Left lung (tissue), 10 donors: ENCODE data around the gene SSPN. TPM values are rescaled to one million over a fixed set of nuclear protein-coding genes. Genes with fewer than 3 reads are reported as not detected.

Experiments used
- ATAC-seq: fragments of 200-7000 bp; cut with Tn5 transposase; one replicate; pipeline ENCODE4 v1.9.1; 2020; ENCODE audit warnings: moderate library complexity
- DNase-seq, 4 donors: peaks; one replicate each; pipeline ENCODE4 v3.0.0-alpha.2; 2013 to 2020
- H3K27ac ChIP-seq, 2 donors: fragments of 200-600 bp; sonication (generic) in 1 of 2; one replicate each; pipeline versions ENCODE4 v1.5.0 to v1.8.0; 2020 to 2021
- H3K27me3 ChIP-seq, 2 donors: fragments of 200-600 bp; sonication (generic) in 1 of 2; one replicate each; pipeline versions ENCODE4 v1.5.0 to v1.8.0; 2020 to 2021
- H3K36me3 ChIP-seq, 2 donors: fragments of 200-600 bp; sonication (generic) in 1 of 2; one replicate each; pipeline versions ENCODE4 v1.5.0 to v1.8.0; 2020 to 2021
- H3K4me1 ChIP-seq, 2 donors: fragments of 200-600 bp; one replicate each; pipeline ENCODE4 v1.8.0; 2021
- H3K4me3 ChIP-seq, 2 donors: fragments of 200-600 bp; sonication (generic) in 1 of 2; one replicate each; pipeline versions ENCODE4 v1.5.0 to v1.8.0; 2020 to 2021; ENCODE audit warnings: mild to moderate bottlenecking in 1 of 2
- H3K9me3 ChIP-seq, 2 donors: fragments of 200-600 bp; sonication (generic) in 1 of 2; one replicate each; pipeline versions ENCODE4 v1.5.0 to v1.8.0; 2020 to 2021
- intact Hi-C, 2 donors: fragments of 100-400 bp; cut with DNase I; formaldehyde crosslinking; loops; one replicate each; pipeline versions ENCODE4 v1.11.2 to v1.14.2; 2022
- polyA plus RNA-seq, 6 donors: library from polyadenylated mRNA; unstranded; fragments of 120-200 nt; gene quantifications; one replicate each; pipeline ENCODE4 v1.2.1, GENCODE V29; 2013; ENCODE audit not compliant: insufficient read length in 6 of 6
- total RNA-seq, 2 donors: library from RNA; stranded (reverse); fragmentation: NEBNext Ultra II Directional; extraction: Animal tissue kit (Norgen Biotek cat#: 25700); gene quantifications; one replicate each; pipeline ENCODE4 v1.2.1, GENCODE V29; 2021
- TF ChIP-seq, protein P1 (sequence below), 2 donors: fragments of 200-600 bp; sonication (generic) in 1 of 2; IDR thresholded peaks; one replicate each; pipeline versions ENCODE4 v1.5.0 to v1.8.0; 2021; ENCODE audit warnings: antibody characterized with exemption in 2 of 2
- donor health status: DM: no; HTN: yes; CAD: no.
- donor health status: DM: no; HTN: no; CAD: no.

The SSPN gene
- total and polyA plus RNA-seq, 8 donors, result 6.9 to 18.6 (median 14.7) TPM

DNA sequence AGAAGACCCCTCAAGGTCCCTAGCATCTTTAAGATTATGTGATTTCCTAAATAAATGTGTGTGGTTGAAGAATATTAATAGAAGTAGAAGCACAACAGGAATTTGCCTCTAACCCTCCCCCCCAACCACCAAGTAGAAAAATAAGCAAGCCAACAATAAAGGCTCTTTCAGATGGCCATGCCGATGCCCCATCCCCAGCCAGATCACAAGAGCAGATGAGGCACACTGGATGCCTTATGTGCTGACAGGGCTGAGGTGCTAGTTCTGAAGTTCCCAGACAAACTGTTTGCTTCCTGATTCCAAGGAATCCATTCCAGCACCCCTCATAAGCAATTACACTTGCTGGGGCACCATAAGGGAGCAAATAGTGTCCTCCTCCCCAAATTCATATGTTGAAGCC is 90.0 kb downstream of the SSPN start:
- TF ChIP-seq, protein P1, sequence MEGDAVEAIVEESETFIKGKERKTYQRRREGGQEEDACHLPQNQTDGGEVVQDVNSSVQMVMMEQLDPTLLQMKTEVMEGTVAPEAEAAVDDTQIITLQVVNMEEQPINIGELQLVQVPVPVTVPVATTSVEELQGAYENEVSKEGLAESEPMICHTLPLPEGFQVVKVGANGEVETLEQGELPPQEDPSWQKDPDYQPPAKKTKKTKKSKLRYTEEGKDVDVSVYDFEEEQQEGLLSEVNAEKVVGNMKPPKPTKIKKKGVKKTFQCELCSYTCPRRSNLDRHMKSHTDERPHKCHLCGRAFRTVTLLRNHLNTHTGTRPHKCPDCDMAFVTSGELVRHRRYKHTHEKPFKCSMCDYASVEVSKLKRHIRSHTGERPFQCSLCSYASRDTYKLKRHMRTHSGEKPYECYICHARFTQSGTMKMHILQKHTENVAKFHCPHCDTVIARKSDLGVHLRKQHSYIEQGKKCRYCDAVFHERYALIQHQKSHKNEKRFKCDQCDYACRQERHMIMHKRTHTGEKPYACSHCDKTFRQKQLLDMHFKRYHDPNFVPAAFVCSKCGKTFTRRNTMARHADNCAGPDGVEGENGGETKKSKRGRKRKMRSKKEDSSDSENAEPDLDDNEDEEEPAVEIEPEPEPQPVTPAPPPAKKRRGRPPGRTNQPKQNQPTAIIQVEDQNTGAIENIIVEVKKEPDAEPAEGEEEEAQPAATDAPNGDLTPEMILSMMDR (IDR thresholded peaks at IDR 0.05), result no peak
- H3K9me3 ChIP-seq, result no peaks in the 10 kb centered on the region
- no peak for ATAC-seq
- no peak overlapping the region for H3K4me3 ChIP-seq
- no peak overlapping the region for H3K27ac ChIP-seq
- H3K4me1 ChIP-seq, result no peaks in the 10 kb centered on the region
- intact Hi-C loops, result no loop called here
- DNase-seq, result no peak
- H3K36me3 ChIP-seq, result no peaks in the 10 kb centered on the region
- no peaks in the 10 kb centered on the region for H3K27me3 ChIP-seq

DNA sequence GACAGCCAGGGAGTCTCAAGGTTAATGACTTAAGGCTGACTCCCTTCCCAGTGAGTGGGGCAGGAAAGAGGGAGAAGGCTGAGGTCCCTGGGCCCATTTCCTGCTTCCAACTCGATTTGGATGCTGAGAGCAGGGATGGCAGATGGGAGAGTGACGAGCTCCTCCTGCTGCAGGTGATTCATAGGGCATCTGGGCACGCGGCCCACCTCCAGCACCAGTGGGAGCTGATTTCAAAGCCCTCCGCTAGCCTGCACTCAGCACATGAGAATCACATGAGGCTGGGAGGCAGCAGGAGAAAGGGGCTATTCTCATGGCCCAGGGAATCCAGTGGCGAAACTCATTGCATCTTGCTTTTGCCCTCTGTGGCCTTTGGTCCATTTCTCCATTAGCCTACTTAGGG is 90.8 kb downstream of the SSPN start:
- DNase-seq (no peak), ATAC-seq (no peak)
- TF ChIP-seq, protein P1 (IDR thresholded peaks at IDR 0.05), result no peak
- Histone ChIP-seq H3K36me3 (no peaks in the 10 kb centered on the region), H3K9me3 (no peaks in the 10 kb centered on the region), H3K4me3 (no peak overlapping the region), H3K27ac (no peak overlapping the region), H3K27me3 (no peaks in the 10 kb centered on the region), H3K4me1 (no peaks in the 10 kb centered on the region)
- intact Hi-C loops, result no loop called here

DNA sequence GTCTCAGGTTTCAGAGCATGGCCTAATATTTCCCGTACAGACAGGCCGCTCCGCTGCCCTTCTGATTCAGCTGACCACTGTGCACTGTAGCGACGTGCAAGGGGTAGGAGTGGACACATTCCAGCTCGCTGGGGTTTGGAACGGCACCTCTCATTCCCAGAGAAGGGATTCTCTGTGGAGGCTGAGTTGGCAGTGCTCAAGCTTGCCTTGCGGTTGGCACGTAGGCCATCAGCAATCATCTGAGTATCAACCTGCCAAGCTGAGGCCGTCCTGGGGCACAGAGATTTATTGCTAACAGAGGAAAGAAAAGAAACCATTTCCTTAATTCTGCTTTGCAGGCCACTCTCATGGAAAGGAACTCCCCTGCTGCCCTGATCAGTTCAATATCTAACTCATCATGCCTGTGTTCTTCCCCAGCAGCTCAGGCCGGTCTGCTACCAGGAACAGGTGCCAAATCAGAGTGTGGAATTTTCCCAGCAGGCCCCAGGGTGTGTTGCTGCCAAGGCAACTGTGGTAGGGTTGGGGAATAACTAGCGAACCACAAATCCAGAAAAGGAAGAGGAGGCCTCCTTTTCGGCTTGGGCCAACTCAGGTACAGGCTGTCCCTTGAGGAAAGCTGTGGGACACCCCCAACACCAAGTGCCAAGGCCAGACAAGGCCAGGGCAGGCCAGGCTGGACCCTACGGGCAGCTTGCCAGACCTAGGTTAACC is 92.5 kb downstream of the SSPN start:
- H3K27ac ChIP-seq, result no peak overlapping the region
- intact Hi-C loops, result no loop called here
- peak; percentile 56 for ATAC-seq

DNA sequence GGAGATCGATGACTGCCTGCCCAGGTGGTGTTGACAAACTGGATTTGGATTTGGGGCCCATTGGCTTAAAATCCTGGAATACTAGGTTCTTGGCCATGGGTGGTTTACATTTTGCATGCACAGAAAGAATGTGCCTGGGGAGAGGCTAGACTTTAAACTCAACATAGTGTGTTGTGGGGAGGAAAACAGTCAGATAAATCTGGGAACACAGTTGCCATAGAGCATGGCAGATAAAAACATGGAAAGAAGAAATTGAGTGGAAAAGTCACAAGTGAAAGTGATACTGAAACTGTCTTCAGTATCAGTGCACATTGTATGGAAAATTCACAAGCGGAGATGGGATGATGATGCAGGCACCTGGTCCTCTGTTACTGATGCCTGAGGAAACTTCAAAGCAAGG is 95.2 kb downstream of the SSPN start:
- intact Hi-C loops, result no loop called here
- Histone ChIP-seq H3K27me3 (no peaks in the 10 kb centered on the region), H3K4me3 (no peak overlapping the region), H3K27ac (no peak overlapping the region), H3K4me1 (no peaks in the 10 kb centered on the region), H3K36me3 (no peaks in the 10 kb centered on the region), H3K9me3 (no peaks in the 10 kb centered on the region)
- TF ChIP-seq, protein P1 (IDR thresholded peaks at IDR 0.05), result no peak
- DNase-seq (no peak), ATAC-seq (no peak)

More for the DNA sequence above, 92.5 kb downstream of the SSPN start:
- Histone ChIP-seq H3K9me3 (no peaks in the 10 kb centered on the region), H3K27me3 (no peaks in the 10 kb centered on the region), H3K36me3 (no peaks in the 10 kb centered on the region), H3K4me3 (no peak overlapping the region), H3K4me1 (no peaks in the 10 kb centered on the region)
- TF ChIP-seq, protein P1 (IDR thresholded peaks at IDR 0.05), result no peak
- peak in 1 of 4 donors; percentile 59 for DNase-seq

DNA sequence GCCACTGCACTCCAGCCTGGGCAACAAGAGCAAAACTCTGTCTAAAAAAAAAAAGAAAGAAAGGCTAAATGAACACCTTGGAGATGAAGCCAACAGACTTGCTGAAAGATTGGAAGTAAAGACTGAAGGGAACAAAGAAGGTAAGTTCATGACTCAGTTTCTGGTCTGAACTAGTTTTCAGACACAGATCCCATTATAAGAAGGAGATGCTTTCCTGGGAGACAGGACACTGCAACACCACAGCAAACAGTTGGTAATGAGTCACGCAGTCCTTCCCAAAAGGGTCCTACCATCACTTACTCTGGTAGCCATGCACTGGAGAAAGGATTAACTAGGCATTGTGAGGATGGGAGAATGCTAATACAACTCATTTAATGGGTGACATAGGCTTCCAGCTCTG is 97.2 kb downstream of the SSPN start:
- H3K9me3 ChIP-seq, result no peaks in the 10 kb centered on the region
- intact Hi-C loops, result no loop called here
- no peak for ATAC-seq
- no peaks in the 10 kb centered on the region for H3K4me1 ChIP-seq
- DNase-seq, result no peak
- H3K27me3 ChIP-seq, result no peaks in the 10 kb centered on the region
- TF ChIP-seq, protein P1 (IDR thresholded peaks at IDR 0.05), result no peak
- no peak overlapping the region for H3K4me3 ChIP-seq
- H3K27ac ChIP-seq, result no peak overlapping the region
- H3K36me3 ChIP-seq, result no peaks in the 10 kb centered on the region
